KG1 (cell line): Measurements from ENCODE around the gene TMEM120B.

Experiments
- DNase-seq: peaks from one replicate; lab custom pipeline; 2025; lab: John Stamatoyannopoulos, UW

The TMEM120B gene

DNA sequence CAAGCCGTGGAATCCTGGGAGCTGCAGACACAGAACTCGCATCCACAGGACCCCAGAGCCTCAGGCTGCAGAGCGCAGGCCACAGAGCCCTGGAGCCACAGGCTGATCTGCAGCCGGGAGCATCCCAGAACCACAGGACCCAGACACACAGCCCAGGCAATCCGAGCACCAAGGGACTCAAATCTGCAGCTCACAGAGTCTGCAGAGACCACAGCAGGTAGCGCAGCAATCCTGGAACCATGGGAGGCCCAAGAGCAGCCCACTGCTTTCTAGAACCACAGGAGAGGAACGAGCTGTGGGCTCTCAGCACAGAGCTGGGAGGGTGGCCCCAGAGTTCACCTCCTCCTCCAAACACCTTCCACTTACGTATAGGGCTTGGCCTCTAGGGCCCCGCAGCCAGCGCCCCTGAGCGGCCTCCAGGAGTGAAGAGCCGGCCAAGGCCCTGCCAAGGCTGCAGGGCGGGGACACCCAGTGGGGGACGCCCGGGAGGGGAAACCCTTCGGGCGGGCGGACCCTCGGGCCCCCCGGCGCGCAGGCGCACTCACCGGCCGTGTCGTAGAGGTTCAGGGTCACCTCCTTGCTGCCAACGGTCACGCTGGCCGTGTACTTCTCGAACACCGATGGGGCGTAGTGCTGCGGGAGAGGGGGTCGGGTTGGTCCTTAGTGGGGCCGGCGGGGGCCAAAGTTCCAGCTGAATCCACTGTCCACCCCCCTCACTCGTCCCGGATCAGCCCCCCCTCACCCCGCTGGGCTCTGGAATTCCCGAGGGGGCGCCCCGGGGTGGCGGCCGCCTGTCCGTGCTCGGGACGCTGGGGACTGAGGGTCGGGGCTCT is 80.3 kb downstream of the TMEM120B start:
- DNase-seq: no peak

DNA sequence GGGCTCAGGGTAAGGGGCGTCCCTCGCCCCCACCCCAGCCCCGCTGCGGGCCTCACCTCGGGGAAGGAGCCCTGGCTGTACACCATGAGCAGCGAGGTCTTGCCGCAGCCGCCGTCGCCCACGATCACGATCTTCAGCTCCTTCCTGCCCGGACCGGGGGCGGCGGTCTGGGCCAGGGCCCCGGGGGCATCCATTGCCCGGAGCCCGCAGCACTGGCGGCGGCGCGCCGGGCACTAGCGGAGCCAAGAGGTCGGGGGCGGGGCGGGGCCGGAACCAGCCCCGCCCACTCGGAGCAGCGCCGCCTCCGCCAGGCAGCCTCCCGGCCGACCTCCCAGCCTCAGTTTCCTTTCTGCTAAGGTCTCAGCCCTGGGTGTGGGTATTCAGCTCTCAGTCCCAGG is 80.9 kb downstream of the TMEM120B start, which contains the start of gene RHOF:
RHOF (minus strand) TSS at position 249 of the 398 bp plus-strand sequence; CDS start at position 194, 55 bp downstream.
- peak; percentile 80 for DNase-seq

GRCh38 chr12:121793838-121794533 is 81.4 kb downstream of the TMEM120B start:
- DNase-seq: peak; percentile 90

DNA sequence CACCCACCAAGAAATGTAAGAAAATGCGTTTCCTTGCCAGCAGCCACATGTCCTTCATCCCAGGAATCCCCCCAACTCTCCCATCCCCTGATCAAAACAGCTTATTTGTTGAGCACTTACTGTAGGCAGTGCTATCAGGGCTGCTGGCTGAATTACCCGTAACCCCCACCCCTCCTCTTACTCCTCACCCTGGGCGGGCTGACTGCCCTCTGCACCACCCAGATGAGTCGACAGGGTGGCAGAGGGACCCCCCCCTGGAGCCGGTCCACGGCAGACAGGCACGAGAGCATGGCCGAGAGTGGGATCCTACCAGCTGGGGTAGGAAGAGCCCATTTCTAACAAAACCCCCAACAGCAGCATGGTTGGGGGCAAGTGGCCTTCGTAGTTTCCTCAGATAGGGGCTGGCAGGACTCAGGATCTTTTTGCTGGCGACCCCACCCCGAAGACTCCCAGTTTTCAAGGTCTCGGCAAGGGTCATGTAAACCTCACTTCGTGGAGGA is 82.0 kb downstream of the TMEM120B start:
- DNase-seq: no peak

DNA sequence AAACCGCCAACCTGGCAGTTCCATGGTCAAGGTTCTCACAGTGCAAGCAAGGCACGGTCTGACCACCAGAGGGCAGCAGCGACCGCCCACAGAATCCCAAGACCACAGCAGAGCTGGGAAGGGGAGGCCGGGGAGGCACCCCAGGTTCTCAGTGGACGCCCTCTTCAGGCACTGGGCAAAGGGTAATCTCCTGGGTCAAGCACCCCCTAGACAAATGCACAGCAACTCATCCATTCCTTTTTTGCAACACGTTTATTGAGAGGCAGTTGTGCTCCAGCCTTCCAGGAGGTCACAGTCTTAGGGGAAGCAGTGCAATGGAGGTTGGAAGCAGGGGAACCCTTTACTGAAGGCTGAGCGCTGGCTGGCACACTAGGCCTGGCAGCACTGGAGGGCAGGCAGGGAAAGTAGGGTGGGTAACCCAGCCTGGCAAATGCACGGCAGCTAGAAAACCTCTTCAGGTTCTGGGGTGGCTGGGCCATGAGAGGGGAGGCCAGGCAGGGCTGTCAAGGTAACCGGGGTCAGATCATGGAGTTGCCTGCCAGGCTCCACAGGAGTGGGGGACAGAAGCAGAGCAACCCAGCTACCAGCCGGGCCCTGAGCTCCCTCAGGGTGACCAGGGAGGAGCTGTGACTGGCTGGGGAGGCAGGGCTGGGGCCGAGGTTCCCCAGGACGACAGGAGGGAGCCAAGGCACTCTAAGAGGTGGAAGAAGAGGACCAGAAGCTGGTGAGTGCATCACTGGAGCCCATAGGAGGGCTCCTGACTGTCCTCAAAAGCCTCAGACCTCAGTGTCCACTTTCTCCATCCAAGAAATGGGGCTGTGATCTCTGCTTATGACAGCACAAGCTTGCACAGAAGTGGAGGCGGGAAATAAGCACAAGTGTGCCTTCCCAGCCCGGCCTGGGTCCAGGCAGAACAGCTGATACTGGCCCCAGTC is 82.7 kb downstream of the TMEM120B start:
- peak; percentile 59 for DNase-seq

GRCh38 chr12:121796855-121797751 is 84.6 kb downstream of the TMEM120B start:
- DNase-seq: no peak

GRCh38 chr12:121797937-121798786 is 85.6 kb downstream of the TMEM120B start:
- DNase-seq: no peak

DNA sequence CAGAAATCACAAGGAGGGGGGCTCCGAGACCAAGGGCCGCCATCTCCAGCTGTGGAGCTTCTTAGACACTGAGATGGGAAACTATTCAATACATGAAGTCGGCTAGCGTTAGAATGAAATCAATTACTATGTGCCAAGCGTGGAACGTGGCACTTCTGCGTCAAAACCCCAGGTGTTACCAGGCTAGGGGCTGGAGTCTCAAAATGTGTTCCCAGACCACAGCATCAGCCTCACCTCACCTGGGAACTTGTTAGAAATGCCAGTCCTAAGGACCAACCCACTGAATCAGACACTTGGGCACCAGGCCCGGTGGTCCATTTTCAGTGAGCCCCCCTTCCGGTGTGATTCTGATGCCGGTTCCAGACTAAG is 86.2 kb downstream of the TMEM120B start:
- no peak for DNase-seq

- no peak for DNase-seq
Observed at GRCh38 chr12:121799156-121799841, 86.7 kb downstream of the TMEM120B start.

DNA sequence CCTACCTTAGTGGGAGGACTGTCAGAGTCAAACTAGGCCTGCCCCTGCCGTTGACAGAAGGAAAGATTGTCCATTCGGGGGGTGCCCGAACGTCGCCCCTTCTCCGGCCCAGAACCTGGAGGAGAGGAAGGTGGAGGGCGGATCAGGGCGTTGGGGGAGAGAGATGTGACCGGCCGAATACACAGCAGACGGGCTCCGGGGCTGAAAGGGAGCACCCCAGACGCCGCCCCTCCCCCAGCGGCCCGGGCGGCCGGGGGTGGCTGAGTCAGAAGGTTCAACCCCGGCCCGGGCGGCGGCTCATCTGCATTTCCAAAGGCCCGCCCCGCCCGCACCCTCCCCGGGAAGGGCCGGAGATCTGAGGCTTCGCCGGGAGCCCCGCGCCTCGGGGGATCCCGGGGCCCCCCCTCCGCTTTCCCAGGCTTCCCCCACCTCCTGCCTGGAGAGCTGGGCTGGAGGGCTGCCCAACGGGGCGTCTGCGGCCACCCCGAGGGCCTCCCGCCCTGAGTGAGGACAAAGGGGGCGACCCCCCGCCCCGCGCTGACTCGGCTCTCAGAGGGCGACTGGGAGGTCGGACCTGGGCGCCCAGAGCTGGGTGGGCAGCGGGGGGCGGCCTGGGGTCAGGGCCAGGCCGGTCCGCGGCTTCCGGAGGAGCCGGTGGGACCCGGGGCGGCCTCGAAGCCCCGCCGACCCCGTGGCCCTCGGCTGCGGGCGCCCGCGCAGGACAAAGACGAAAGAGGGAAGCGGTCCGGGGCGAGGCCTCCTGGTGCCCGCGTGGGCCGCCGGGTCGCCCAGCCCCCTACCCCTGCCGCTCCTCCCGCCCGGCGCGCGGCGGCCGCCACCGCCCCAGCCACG is 87.5 kb downstream of the TMEM120B start:
- peak; percentile 26 for DNase-seq

GRCh38 chr12:121800694-121801594 is 88.4 kb downstream of the TMEM120B start:
- DNase-seq: no peak

- DNase-seq: peak; percentile 49
Observed at GRCh38 chr12:121801595-121802484, 89.3 kb downstream of the TMEM120B start.

- no peak for DNase-seq
Observed at GRCh38 chr12:121802485-121802842, 89.9 kb downstream of the TMEM120B start.

- DNase-seq: peak; percentile 99
Observed at GRCh38 chr12:121802843-121803698, 90.5 kb downstream of the TMEM120B start.

DNA sequence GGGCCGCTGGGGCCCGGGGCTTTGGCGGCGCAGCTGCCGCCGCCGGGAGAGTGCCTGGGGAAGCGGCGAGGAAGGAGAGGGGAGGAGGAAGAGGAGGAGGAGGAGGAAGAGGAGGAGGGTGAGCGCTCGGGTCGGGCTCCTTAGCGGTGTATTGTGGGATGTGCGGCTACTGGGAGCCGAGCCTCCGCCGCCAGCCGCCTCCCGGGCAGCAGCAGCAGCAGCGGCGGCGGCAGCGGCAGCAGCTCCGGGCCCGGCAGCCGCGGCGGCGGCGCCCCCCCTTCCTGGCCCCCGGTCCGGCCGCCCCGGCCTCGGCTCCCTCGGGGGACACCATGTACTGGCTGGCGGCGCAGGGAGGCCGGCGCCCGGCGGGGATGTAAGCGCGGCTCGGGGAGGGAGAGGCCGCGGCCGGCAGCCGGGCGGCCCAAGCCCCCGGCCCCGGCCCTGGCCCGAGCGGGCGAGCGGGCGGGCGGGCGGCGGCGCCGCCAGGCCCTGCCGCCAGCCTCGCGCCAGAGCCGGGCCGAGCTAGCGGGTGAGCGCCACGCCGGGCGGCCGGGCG is 91.4 kb downstream of the TMEM120B start, which contains the start of gene SETD1B:
SETD1B (plus strand) TSS at position 149 of the 556 bp plus-strand sequence. CDS start 729 bp downstream, outside the sequence.
- DNase-seq: no peak
